ENCODE measurements around the gene STAT6. TPM values are rescaled to one million over a fixed set of nuclear protein-coding genes. Genes with fewer than 3 reads are reported as not detected.

STAT6 gene
- polyA plus RNA-seq, 1 experiment, result 79.5 TPM

GRCh38 chr12:57109207-57110103 lies 1.7 kb downstream of the STAT6 start:
- Histone ChIP-seq H3K27ac (ENCODE audit: low read depth, low read length) (peak overlapping the region; percentile 57), H3K9me3 (ENCODE audit: control insufficient read depth, insufficient read depth, low read length) (no peaks in the 10 kb centered on the region), H3K27me3 (ENCODE audit: control insufficient read depth, insufficient read depth, low read length) (no peaks in the 10 kb centered on the region), H3K4me3 (ENCODE audit: low read depth, low read length) (peak overlapping the region; percentile 87)
- ChIA-PET CTCF (interaction anchor here (0.6 to 3.5 kb wide), 4 partner anchors 15 to 74 kb away, joined by 3 to 31 read pairs (median 16); no protein-coding TSS in a partner anchor), POLR2A (interaction anchor here (1.0 to 10.8 kb wide), 2 partner anchors 17 to 40 kb away, joined by 4 to 258 read pairs; partner anchors contain the start of gene NAB2)
- no peak for DNase-seq (ENCODE audit: low read depth, low spot score)
- TF ChIP-seq CTCF (IDR thresholded peaks at IDR 0.05; ENCODE audit: low read depth, low read length), result no peak

- Histone ChIP-seq H3K4me3 (ENCODE audit: low read depth, low read length) (no peak overlapping the region), H3K27ac (ENCODE audit: low read depth, low read length) (no peak overlapping the region), H3K27me3 (ENCODE audit: control insufficient read depth, insufficient read depth, low read length) (no peaks in the 10 kb centered on the region), H3K9me3 (ENCODE audit: control insufficient read depth, insufficient read depth, low read length) (no peaks in the 10 kb centered on the region)
- ChIA-PET POLR2A (interaction anchor here (0.6 to 10.8 kb wide), 2 partner anchors 15 to 498 kb away, joined by 3 to 258 read pairs; partner anchors contain the start of gene NAB2), CTCF (interaction anchor here (1.0 to 2.5 kb wide), 4 partner anchors 14 to 38 kb away, joined by 3 to 12 read pairs (median 4); no protein-coding TSS in a partner anchor)
- DNase-seq (ENCODE audit: low read depth, low spot score), result no peak
- TF ChIP-seq CTCF (IDR thresholded peaks at IDR 0.05; ENCODE audit: low read depth, low read length), result no peak
Observed at GRCh38 chr12:57107456-57108155, 3.6 kb downstream of the STAT6 start.

GRCh38 chr12:57106021-57106708 lies 5.0 kb downstream of the STAT6 start:
- no peaks in the 10 kb centered on the region for H3K27me3 ChIP-seq (ENCODE audit: control insufficient read depth, insufficient read depth, low read length)
- H3K9me3 ChIP-seq (ENCODE audit: control insufficient read depth, insufficient read depth, low read length), result no peaks in the 10 kb centered on the region
- no peak overlapping the region for H3K4me3 ChIP-seq (ENCODE audit: low read depth, low read length)
- H3K27ac ChIP-seq (ENCODE audit: low read depth, low read length), result no peak overlapping the region
- POLR2A ChIA-PET, result interaction anchor here (10.8 kb wide), 1 partner anchor 14 kb away, joined by 258 read pairs; the partner anchor contains the start of gene NAB2
- no peak for TF ChIP-seq CTCF (IDR thresholded peaks at IDR 0.05; ENCODE audit: low read depth, low read length)
- CTCF ChIA-PET, result interaction anchor here (0.9 to 1.4 kb wide), 3 partner anchors 12 to 13 kb away, joined by 3 to 5 read pairs (median 4); no protein-coding TSS in a partner anchor
- DNase-seq (ENCODE audit: low read depth, low spot score), result no peak

- H3K4me3 ChIP-seq (ENCODE audit: low read depth, low read length), result no peak overlapping the region
- no peak for DNase-seq (ENCODE audit: low read depth, low spot score)
- ChIA-PET POLR2A (interaction anchor here (10.8 kb wide), 1 partner anchor 13 kb away, joined by 258 read pairs; the partner anchor contains the start of gene NAB2), CTCF (interaction anchor here (0.9 to 2.0 kb wide), 2 partner anchors 11 to 19 kb away, joined by 4 to 7 read pairs; no protein-coding TSS in a partner anchor)
- H3K27ac ChIP-seq (ENCODE audit: low read depth, low read length), result no peak overlapping the region
- no peak for TF ChIP-seq CTCF (IDR thresholded peaks at IDR 0.05; ENCODE audit: low read depth, low read length)
- H3K27me3 ChIP-seq (ENCODE audit: control insufficient read depth, insufficient read depth, low read length), result no peaks in the 10 kb centered on the region
- H3K9me3 ChIP-seq (ENCODE audit: control insufficient read depth, insufficient read depth, low read length), result no peaks in the 10 kb centered on the region
Observed at GRCh38 chr12:57105011-57105753, 6.0 kb downstream of the STAT6 start.
